ENCODE data around the gene CRNN.

Gene CRNN

DNA sequence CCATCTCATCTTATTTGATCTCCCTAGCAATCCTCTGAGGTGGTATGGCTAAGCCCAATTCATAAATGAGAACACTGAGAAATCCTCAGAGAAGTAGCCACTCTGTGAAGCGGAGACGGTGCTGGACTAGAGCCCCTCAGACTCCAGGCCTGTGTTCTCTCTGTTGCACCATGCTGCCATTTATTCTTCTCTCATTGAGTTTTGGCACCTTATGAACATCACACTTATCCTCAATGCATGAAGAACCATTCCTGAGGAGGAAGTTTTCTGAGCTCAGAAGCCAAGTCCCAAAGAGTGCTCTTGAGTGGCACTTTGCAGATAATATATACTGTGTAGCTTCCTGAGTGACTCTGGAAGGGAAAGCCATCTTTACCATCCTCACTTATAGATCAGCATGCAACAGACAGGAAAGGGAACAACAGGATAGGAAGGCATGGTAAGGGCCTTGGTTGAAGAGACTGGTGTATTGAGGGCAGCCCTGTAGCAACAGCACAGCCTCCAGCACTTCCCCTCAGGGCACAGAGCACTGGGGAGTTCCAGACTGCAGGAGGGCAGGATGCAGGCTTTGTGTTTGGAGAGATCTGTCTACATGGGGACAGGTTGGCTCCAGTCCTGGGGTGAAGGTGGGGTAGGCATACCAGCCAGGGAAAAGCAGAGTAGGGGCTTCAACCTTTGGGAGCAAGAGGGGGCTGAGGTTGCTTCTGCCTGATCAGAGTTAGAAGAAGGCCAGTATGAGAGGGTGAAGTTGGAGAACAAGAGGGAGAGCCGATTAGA lies 1.6 kb upstream of the CRNN start:
- DNase-seq, result no peak

DNA sequence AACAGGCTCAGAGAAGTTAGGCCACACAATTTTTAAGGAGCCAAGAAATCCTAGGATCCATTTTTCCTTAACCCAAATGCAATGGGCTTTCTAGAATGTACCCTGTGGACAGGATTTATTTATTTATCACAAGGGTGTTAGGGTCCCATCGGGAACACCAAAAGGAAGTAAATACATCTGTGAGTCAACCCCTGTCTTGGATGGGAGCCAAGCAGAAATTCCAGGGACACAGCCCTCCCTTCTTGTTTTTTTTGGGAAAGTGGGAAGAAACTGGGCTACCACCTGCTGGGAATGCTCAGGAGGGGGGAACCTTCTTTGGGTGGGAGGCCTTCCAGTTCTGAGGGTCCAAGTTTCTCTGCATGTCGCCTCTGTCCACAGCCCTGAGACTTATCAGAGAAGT lies 1.3 kb downstream of the CRNN start:
- no peak for DNase-seq

DNA sequence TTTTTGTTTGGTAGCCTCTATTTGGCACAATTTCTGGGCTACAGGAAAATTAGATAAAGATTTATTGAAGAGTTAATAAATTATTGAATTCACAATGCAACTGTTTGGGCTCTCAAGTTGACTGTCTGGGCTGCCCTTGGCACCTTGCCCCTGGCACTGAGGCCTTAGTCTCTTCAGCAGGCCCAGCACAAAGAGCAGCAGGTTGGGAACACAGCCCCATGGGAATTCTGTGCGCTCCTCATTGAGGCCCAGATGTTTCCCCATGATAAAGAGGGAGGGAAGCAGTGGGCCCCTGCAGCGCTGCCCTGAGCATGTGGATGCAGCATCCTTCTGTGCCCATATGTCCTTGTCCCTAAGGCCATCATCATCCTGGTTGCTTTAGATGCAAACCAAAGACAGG lies 2.9 kb downstream of the CRNN start:
- DNase-seq, result no peak

DNA sequence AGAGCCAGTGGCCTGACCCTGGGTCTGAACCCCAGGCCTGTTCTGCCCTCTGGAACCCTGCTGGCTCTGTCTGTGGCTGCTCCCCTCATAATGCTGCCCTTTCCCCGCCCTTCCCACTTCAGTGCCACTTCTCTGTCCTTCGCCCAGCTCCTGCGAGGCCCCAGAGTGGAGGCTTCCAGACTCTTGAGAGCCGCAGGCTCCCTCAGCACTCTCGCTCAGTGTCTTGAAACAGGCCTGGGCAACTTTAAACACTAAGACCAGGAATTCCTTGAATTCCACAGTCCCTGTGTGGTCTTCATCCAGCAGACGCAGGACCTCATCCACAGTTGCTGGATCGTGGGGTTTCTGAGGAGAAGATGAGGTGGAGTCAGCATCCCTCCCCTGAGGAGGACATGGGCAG lies 3.5 kb downstream of the CRNN start:
- DNase-seq, result no peak

DNA sequence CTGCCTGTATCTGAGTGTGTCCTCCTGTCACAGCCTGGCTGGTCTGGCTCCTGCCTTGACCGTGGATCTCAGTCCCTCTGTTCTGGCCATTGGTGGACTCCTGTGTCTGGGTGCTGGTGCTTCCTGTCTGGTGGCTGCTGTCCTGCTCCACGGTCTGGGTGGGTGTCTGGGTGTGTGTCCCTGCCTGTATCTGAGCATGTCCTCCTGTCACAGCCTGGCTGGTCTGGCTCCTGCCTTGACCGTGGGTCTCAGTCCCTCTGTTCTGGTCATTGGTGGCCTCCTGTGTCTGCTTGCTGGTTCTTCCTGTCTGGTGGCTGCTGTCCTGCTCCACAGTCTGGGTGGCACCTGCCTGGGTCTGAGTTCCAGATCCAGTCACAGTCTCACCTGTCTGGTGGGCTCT lies 4.0 kb downstream of the CRNN start:
- DNase-seq, result no peak

DNA sequence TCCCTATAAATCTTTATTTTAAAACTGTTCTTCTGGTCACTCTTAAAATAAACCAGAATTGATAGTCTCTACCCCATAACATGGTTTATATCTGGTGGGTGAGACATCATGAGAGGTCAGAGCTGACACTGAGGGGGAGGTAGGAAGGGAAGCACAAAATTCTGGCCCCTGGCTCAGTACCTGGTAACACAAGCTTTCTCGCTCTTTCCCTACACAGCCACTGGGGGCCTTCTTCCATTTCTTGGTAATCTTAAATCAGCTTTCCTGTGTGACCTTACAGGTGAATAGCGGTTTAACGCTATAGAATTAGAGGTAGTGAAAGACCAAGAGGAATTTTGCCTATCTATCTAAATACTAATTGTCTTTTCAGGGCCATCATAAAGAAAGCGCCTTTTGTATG lies 5.4 kb downstream of the CRNN start:
- DNase-seq, result no peak

DNA sequence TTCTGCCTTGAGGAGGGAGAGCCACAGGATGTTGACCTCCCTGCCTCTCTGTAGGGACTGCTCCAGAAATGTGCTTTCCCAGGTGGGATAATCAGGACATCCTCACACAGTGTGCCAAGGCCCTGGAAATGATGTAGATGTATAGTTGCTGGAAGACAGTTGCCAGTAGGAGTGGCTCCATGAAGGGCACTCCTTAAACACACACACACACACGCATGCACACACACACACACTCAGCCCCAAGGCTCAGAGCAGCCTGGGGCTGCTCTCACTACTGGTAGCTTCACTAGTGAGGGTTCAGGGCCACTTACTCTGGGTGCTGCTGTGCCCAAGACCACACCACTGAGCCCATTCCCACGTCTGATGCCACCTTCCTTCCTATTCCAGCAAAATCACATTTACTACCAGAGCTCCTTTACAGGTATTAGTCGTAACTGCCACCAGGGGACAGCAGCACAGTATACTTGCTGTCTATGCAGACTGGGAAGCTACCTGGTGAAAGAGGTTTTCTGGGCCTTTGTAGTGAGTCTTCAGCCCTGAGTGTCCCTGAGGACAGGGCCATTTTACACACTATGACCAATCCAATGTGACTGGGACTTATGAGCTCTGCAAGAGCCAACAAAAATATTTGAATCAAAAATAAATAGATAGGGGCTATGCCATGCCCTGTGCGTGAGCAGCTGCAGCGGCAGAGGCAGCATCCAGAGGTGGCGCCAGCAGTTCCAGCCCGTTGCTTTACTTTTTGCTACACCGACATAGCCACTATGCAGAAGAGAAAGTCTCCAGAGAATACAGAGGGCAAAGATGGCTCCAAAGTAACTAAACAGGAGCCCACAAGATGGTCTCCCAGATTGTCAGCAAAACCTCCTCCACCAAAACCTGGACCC lies 15.0 kb downstream of the CRNN start:
- DNase-seq, result no peak

DNA sequence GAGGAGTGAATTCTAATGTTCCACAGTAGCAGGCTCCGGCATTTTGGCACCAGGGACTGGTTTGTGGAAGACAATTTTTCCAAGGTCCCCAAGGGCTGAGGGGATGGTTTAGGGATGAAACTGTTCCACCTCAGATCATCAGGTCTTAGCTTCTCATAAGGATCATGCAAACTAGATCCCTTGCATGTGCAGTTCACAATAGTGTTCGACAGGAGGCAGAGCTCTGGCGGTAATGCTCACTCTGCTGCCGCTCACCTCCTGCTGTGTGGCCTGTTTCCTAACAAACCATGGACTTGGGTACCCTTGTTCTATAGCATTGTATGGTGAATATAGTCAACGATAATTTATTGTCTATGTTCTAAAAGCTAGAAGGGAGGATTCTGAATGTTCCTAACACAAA lies 16.6 kb downstream of the CRNN start:
- no peak for DNase-seq

DNA sequence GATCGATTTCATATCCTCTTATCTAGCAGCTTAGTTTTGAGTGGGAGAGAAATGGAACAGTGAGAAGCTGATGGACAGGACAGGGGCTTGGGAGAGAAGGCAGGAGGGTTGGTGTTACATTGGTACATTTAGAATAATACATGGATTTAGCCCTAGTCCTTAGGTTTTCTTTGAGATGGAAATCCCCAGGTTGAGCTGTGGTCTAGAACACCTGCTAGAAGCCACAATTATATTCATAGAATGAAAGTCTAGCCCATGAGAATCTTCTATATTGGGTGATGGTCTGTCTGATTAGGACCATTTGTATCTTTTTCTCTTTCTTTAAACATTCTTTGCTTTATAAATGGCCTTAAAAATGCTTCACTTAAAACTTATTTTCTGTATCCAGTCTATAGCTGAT lies 19.9 kb downstream of the CRNN start:
- no peak for DNase-seq

DNA sequence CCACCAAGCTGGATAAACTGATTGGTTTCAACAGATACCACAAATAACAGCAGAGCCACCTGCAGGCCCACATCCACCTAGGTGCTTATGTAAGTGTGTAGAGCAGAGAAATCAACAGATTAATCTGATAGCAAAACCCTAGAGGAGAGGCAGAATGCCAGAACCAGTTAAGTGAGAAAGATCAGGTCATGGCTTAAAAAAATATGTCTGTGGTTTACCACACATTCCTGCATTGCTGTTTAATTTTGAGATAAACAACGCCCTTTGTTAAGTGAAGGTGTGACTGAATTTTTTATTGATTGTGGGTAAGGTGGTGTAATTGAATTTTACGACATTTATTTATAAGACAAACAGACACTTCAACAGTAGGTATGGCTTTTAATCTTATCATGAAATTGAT lies 21.2 kb downstream of the CRNN start:
- DNase-seq, result no peak

DNA sequence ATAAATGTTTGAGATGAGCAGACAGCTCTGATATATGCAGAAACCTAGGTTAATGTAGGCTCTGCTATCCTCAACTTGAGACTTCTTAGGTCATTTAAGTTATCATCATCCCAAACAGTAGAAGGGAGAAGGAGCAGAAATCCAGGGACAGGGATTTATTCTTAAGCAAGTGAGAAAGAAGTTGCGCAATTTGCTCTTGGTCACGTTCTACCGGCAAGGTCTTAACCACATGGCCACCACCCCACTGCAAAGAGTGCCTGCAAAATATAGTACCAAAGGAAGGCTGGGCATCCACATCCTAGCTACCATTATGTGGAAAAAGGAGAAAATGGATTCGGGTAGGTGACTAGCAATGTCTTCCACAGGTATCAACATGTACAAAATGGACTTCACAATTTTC lies 25.2 kb downstream of the CRNN start:
- no peak for DNase-seq

DNA sequence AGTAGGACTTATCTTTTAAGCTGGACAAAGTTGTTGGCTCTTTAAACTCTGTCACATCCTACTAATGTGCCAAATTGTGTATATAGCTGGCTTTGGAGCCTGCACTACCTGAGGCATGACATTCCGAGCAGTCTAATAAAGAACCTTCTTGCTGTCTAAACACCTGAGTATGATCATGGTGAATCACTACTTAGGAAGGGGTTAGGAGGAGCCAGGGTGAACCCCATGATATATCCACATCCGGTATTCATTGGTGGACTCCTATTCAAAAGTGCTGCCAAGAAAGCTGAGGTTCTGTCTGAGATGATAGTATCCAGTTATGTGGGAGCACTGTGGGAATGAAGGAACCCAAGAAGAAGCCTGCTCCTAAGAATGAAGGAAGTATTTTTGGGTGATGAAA lies 27.1 kb downstream of the CRNN start:
- no peak for DNase-seq

DNA sequence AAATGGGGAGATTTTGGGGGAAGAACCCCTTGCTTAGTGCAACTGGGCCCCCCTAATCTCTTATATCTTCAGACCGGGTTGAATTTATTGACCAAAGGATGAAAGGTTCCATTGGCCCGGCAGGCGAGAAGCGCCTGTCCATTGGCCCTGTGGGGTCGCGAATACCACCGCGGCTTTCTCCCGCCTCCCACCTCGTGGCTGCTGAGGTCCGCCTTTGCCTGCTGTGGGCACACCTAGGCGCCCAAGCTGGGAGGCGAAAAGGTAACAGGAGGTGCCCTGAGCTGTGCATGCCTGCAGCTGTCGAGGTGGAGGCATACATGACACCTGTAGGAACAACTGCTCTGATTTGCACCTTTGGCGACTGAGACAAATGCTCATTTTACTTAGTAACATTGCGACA lies 33.1 kb downstream of the CRNN start:
- no peak for DNase-seq

DNA sequence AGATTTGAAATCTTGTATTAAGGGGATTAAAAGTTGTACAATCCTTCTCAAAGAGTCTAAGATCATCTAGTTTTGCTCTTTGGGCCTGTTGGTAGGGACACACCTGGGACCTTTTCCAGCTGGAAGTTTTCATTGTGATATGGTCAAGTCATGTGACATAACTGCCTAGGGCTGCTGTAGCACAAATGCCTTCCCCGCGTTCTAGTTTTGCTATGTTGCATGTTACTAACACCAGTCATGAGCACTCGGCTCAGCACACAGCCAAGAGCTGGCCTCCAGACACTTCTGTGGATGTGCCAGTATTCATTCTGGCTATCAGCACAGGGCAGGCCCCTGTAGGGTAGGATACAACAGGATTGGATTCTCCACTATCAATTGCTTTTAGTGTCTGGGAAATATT lies 39.6 kb downstream of the CRNN start:
- no peak for DNase-seq

DNA sequence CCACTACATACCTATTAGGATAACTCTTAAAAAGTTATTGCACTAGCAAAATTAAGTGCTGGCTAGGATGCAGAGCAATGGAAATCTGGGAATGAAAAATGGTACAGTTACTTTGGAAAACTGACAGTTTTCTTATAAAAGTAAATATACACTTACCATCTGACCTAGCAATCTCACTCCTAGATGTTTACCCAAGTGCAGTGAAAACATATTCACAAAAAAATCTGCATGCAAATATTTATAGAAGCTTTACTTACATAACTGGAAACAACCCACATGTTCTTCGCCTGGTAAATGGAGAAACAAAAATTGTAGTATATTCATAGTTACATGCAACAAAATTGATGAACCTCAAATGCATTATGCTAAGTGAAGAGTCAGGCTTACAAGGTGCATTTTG lies 41.4 kb downstream of the CRNN start:
- no peak for DNase-seq

DNA sequence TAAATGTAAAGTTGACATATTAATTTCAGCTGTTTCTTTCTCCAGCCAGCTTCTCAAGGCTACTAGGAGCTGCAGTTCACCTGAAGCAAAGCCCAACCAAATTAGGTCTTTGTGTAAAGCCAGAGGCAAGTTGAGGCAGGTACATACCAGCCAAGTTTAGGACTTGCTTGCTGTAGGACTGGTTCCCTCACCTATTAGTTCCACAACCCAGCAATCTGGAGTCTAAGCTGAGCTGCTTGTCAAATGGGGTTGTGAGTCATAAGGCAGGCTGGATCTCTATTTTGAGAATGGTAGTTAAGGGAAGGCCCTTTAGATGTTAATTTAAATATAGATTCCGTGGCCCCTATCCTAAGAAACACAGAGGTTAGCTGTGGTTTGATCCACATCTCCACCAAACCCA lies 46.6 kb downstream of the CRNN start:
- DNase-seq, result no peak

DNA sequence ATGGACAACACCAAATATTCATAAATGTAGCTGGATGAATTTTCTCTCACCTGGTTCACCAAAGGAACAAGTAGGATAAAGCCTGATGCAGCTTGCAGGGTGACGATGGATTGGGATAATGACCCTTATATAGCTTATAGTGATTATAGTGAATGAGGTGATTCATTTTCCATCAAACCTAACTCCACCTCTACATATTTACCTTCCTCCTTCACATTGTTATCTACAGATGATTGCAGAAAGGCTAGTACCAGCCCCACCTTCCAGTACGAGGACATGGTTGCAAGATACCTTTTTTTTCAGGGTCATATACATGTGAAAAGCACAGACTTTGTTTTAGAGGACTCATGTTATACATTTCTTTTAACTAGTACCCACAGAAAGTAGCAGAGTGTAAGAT lies 54.2 kb downstream of the CRNN start, which contains the start of gene FLG2:
Gene FLG2, minus strand, starts transcription at position 101 of the 400 bp plus-strand sequence. CDS start 1,122 bp downstream, outside the sequence.
- no peak for DNase-seq
